Keratinocyte (primary cell): ENCODE measurements around the gene PRR16. TPM values are rescaled to one million over a fixed set of nuclear protein-coding genes. Genes with fewer than 3 reads are reported as not detected.

Experiments used
- DNase-seq: peaks from one replicate; pipeline ENCODE4 v3.0.0-alpha.2; 2011; ENCODE audit warnings: low read depth, missing footprints, low spot score
- FAIRE-seq: peaks from 2 replicates; lab custom pipeline; 2011; peaks lifted over from hg19 to GRCh38; lab: Jason Lieb, UNC
- H2AFZ ChIP-seq: 2 replicates; pipeline ENCODE4 v1.6.0; 2012; ENCODE audit warnings: low read length, control low read depth, inconsistent platforms; ENCODE audit not compliant: control insufficient read depth
- H3K27ac ChIP-seq: 2 replicates; pipeline ENCODE4 v1.5.1; 2011; ENCODE audit warnings: low read length; ENCODE audit not compliant: control insufficient read depth, insufficient read depth
- H3K27me3 ChIP-seq: 3 replicates; pipeline ENCODE4 v1.6.0; 2011; ENCODE audit warnings: low read length; ENCODE audit not compliant: control insufficient read depth, insufficient read depth; ENCODE audit errors: extremely low read depth
- H3K36me3 ChIP-seq, 2 experiments: 2 replicates in 1 of 2; 3 replicates in 1 of 2; pipeline ENCODE4 v1.5.1; 2011; ENCODE audit warnings: low read length in 2 of 2, mild to moderate bottlenecking in 1 of 2; ENCODE audit not compliant: control insufficient read depth in 2 of 2, insufficient read depth in 2 of 2; ENCODE audit errors: extremely low read depth in 1 of 2
- H3K4me1 ChIP-seq: 3 replicates; pipeline ENCODE4 v1.5.1; 2011; ENCODE audit warnings: low read length; ENCODE audit not compliant: control insufficient read depth, insufficient read depth; ENCODE audit errors: extremely low read depth
- H3K4me2 ChIP-seq: 3 replicates; pipeline ENCODE4 v1.6.0; 2011; ENCODE audit warnings: low read depth, low read length; ENCODE audit not compliant: control insufficient read depth, insufficient read depth; ENCODE audit errors: extremely low read depth
- H3K4me3 ChIP-seq, 3 experiments: fragments of 200-600 bp in 1 of 3; sonication (generic) in 1 of 3; 2 replicates in 2 of 3; 3 replicates in 1 of 3; pipeline ENCODE4 v1.5.1; 2011 to 2016; ENCODE audit warnings: low read length in 3 of 3, mild to moderate bottlenecking in 3 of 3, control low read depth in 2 of 3, inconsistent platforms in 1 of 3, low read depth in 1 of 3, mixed read lengths in 1 of 3, mixed run types in 1 of 3, moderate library complexity in 1 of 3; ENCODE audit not compliant: control insufficient read depth in 2 of 3, insufficient read depth in 2 of 3; ENCODE audit errors: extremely low read depth in 1 of 3
- H3K79me2 ChIP-seq: 2 replicates; pipeline ENCODE4 v1.6.0; 2012; ENCODE audit warnings: low read length; ENCODE audit not compliant: control insufficient read depth, insufficient read depth
- H3K9ac ChIP-seq: 3 replicates; pipeline ENCODE4 v1.6.0; 2011; ENCODE audit warnings: low read length; ENCODE audit not compliant: control insufficient read depth, insufficient read depth; ENCODE audit errors: extremely low read depth
- H3K9me1 ChIP-seq: 3 replicates; pipeline ENCODE4 v1.6.0; 2011; ENCODE audit warnings: low read length; ENCODE audit not compliant: control insufficient read depth, insufficient read depth; ENCODE audit errors: extremely low read depth
- H3K9me3 ChIP-seq: 2 replicates; pipeline ENCODE4 v1.5.1; 2012; ENCODE audit warnings: low read depth, low read length; ENCODE audit not compliant: control insufficient read depth
- H4K20me1 ChIP-seq: 3 replicates; pipeline ENCODE4 v1.6.0; 2011; ENCODE audit warnings: low read length; ENCODE audit not compliant: control insufficient read depth, insufficient read depth; ENCODE audit errors: extremely low read depth
- EZH2 ChIP-seq: IDR thresholded peaks from one replicate; pipeline ENCODE4 v1.6.1; 2012; ENCODE audit warnings: inconsistent platforms, mild to moderate bottlenecking, low read length, moderate library complexity
- dilution Hi-C: fragments of 300-500 bp; cut with MboI; formaldehyde crosslinking; loops from one replicate; pipeline ENCODE4 v1.7.0; 2020; ENCODE audit warnings: low sequenced_read_pairs; ENCODE audit not compliant: extremely low pct_ligation_motif_present
- polyA plus RNA-seq, 5 experiments: library from polyadenylated mRNA; depleted of rRNA in 3 of 5; stranded (reverse) in 3 of 5; stranded (forward) in 1 of 5; unstranded in 1 of 5; fragments of >200 nt; gene quantifications; 1 replicate in 1 of 5; 2 replicates in 3 of 5; 3 replicates in 1 of 5; pipeline versions ENCODE4 v1.2.1 to v1.2.3, GENCODE V29; 2011 to 2012; ENCODE audit warnings: missing spikeins in 2 of 5, low read depth in 1 of 5, low replicate concordance in 1 of 5
- TF ChIP-seq, protein P1 (sequence below), 3 experiments: IDR thresholded peaks in 1 of 3; conservative IDR thresholded peaks in 1 of 3; optimal IDR thresholded peaks in 1 of 3; 2 replicates in 2 of 3; 3 replicates in 1 of 3; pipeline versions ENCODE3 to v1.5.1; 2011; ENCODE audit warnings: low read length in 3 of 3, mild to moderate bottlenecking in 3 of 3, moderate library complexity in 2 of 3, control low read depth in 1 of 3, inconsistent platforms in 1 of 3; ENCODE audit not compliant: insufficient read depth in 2 of 3; ENCODE audit errors: extremely low read depth in 1 of 3

Gene PRR16
- polyA plus RNA-seq, 1 donor (not counting 4 experiments of a cell fraction or from before 2014, with no cell fraction given): 0.05 TPM

DNA sequence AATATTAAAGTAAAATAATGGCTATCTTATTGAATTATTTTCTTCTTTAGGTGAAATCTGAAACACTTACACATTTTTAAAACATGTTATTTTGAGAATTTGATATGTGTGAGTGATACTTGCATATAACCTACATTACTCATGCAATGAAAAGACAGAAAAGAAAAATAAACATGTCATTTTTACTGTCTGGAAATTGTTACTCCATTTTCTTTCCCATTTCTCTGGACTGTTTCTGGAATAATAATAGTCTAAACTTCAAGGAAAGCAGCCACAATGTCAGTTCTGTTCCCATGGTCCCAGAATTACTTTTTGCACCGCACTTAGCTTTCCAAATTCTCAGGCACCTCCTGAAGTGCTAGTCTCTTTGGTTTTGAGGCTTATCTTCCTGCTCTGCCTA, 145.5 kb downstream of the PRR16 start:
- Histone ChIP-seq H3K9me1 (no peaks in the 10 kb centered on the region), H3K4me2 (no peak overlapping the region), H3K27ac (no peak overlapping the region), H3K9ac (no peak overlapping the region), H2AFZ (no peak overlapping the region), H3K36me3 (no peaks in the 10 kb centered on the region), H3K9me3 (no peaks in the 10 kb centered on the region), H3K4me3 (no peak overlapping the region), H4K20me1 (no peaks in the 10 kb centered on the region), H3K79me2 (no peaks in the 10 kb centered on the region), H3K4me1 (peaks cover 15% of the 10 kb centered on the region), H3K27me3 (no peaks in the 10 kb centered on the region)
- FAIRE-seq (no peak), DNase-seq (no peak)
- TF ChIP-seq, protein P1, sequence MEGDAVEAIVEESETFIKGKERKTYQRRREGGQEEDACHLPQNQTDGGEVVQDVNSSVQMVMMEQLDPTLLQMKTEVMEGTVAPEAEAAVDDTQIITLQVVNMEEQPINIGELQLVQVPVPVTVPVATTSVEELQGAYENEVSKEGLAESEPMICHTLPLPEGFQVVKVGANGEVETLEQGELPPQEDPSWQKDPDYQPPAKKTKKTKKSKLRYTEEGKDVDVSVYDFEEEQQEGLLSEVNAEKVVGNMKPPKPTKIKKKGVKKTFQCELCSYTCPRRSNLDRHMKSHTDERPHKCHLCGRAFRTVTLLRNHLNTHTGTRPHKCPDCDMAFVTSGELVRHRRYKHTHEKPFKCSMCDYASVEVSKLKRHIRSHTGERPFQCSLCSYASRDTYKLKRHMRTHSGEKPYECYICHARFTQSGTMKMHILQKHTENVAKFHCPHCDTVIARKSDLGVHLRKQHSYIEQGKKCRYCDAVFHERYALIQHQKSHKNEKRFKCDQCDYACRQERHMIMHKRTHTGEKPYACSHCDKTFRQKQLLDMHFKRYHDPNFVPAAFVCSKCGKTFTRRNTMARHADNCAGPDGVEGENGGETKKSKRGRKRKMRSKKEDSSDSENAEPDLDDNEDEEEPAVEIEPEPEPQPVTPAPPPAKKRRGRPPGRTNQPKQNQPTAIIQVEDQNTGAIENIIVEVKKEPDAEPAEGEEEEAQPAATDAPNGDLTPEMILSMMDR (optimal IDR thresholded peaks at IDR 0.05 in 1 of 3, IDR thresholded peaks at IDR 0.05 in 1 of 3, conservative IDR thresholded peaks at IDR 0.05 in 1 of 3; ENCODE audit: extremely low read depth in 1 of 3, insufficient read depth in 2 of 3, low read length in 3 of 3): no peak
- TF ChIP-seq EZH2: no peak
- dilution Hi-C loops: no loop called here

DNA sequence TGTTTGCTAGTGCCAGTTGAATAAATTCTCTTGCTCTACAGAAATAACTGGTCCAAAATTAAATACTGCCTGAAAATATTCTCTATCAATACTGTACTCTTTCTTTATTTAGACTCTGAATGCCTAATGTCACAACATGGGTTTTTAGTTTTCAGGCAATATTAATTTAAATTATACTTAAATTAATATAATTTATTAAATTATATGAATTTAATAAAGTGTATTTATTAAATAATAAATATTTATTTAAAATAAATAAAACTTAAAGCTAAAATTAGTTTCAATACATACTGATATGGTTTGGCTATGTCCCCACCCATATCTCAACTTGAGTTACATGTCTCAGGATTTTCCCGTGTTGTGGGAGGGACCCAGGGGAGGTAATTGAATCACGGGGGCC, 146.0 kb downstream of the PRR16 start:
- H2AFZ ChIP-seq: no peak overlapping the region
- no peaks in the 10 kb centered on the region for H3K79me2 ChIP-seq
- no peak overlapping the region for H3K9ac ChIP-seq
- DNase-seq (no peak), FAIRE-seq (no peak)
- TF ChIP-seq EZH2: no peak
- TF ChIP-seq, protein P1 (optimal IDR thresholded peaks at IDR 0.05 in 1 of 3, IDR thresholded peaks at IDR 0.05 in 1 of 3, conservative IDR thresholded peaks at IDR 0.05 in 1 of 3; ENCODE audit: extremely low read depth in 1 of 3, insufficient read depth in 2 of 3, low read length in 3 of 3): no peak
- H3K9me1 ChIP-seq: no peaks in the 10 kb centered on the region
- no peaks in the 10 kb centered on the region for H4K20me1 ChIP-seq
- no peaks in the 10 kb centered on the region for H3K9me3 ChIP-seq
- peaks cover 17% of the 10 kb centered on the region for H3K4me1 ChIP-seq
- H3K27ac ChIP-seq: no peak overlapping the region
- no peaks in the 10 kb centered on the region for H3K27me3 ChIP-seq
- dilution Hi-C loops: no loop called here
- no peaks in the 10 kb centered on the region for H3K36me3 ChIP-seq
- no peak overlapping the region for H3K4me3 ChIP-seq
- no peak overlapping the region for H3K4me2 ChIP-seq
